K562 (cell line): ENCODE results near the gene GABRR3.

ENCODE experiments used
- BCL6 ChIP-seq: fragments of 250-450 bp; sonication (Bioruptor Pico); IDR thresholded peaks from 2 replicates; pipeline ENCODE4 v1.4.0; 2020
- BMI1 ChIP-seq: fragments of 150-350 bp; IDR thresholded peaks from 2 replicates; pipeline ENCODE4 v1.6.1; 2014; ENCODE audit warnings: low read length
- CTCF ChIP-seq, 3 experiments: IDR thresholded peaks in 2 of 3; conservative IDR thresholded peaks in 1 of 3; 2 replicates each; pipeline ENCODE4 v1.5.1; 2011 to 2012; ENCODE audit warnings: low read length in 3 of 3, mild to moderate bottlenecking in 3 of 3, control low read depth in 2 of 3, improper control_type of control experiment in 1 of 3, inconsistent platforms in 1 of 3, low read depth in 1 of 3, mixed read lengths in 1 of 3, moderate library complexity in 1 of 3; ENCODE audit not compliant: insufficient read depth in 2 of 3
- JUND ChIP-seq, 2 experiments: IDR thresholded peaks; 2 replicates in 1 of 2; 3 replicates in 1 of 2; pipeline ENCODE4 v1.6.1; 2011; ENCODE audit warnings: borderline replicate concordance in 2 of 2, low read depth in 2 of 2, low read length in 2 of 2, improper control_type of control experiment in 1 of 2, missing biosample characterization in 1 of 2, missing genetic modification characterization in 1 of 2, missing genetic modification reagents in 1 of 2
- MNT ChIP-seq, 2 experiments: fragments of 450-650 bp; conservative IDR thresholded peaks; 2 replicates each; pipeline ENCODE4 v1.6.1; 2017; ENCODE audit warnings: mild to moderate bottlenecking in 2 of 2, moderate library complexity in 2 of 2
- RBM39 ChIP-seq: fragments of 200-400 bp; formaldehyde crosslinking; optimal IDR thresholded peaks from 2 replicates; pipeline ENCODE3; 2018; ENCODE audit warnings: low read depth, low read length
- WHSC1 ChIP-seq: IDR thresholded peaks from one replicate; pipeline ENCODE4 v1.6.1; 2012; ENCODE audit warnings: low read length, control low read depth, inconsistent platforms
- ZC3H4 ChIP-seq: sonication (generic); formaldehyde crosslinking; IDR thresholded peaks from 2 replicates; pipeline ENCODE4 v1.9.0; 2021; ENCODE audit warnings: missing genetic modification reagents, borderline replicate concordance
- ZNF3 ChIP-seq: fragments of 250-450 bp; sonication (Bioruptor Pico); IDR thresholded peaks from 2 replicates; pipeline ENCODE4 v1.5.0; 2021; ENCODE audit warnings: mild to moderate bottlenecking, moderate library complexity

GRCh38 chr3:98003306-98003969 is 31.7 kb downstream of the GABRR3 start:
- no peak for TF ChIP-seq ZC3H4 (CRISPR knock-in tag)
- no peak for TF ChIP-seq CTCF (IDR thresholded peaks at IDR 0.05 in 2 of 3, conservative IDR thresholded peaks at IDR 0.05 in 1 of 3; ENCODE audit: insufficient read depth in 2 of 3, low read depth in 1 of 3, low read length in 3 of 3)
- no peak for TF ChIP-seq BCL6
- no peak for TF ChIP-seq MNT (conservative IDR thresholded peaks at IDR 0.05)
- no peak for TF ChIP-seq BMI1
- TF ChIP-seq RBM39 = no peak
- no peak for TF ChIP-seq ZNF3 (CRISPR knock-in tag)
- no peak for TF ChIP-seq JUND (IDR thresholded peaks at IDR 0.05; ENCODE audit: borderline replicate concordance, low read depth, low read length)
- TF ChIP-seq JUND (tag; IDR thresholded peaks at IDR 0.05; ENCODE audit: borderline replicate concordance, low read depth, low read length) = no peak
- TF ChIP-seq WHSC1 = no peak
